HepG2 (cell line): ENCODE results near the gene PSMC1. TPM values are rescaled to one million over a fixed set of nuclear protein-coding genes. Genes with fewer than 3 reads are reported as not detected.

Experiments used
- ATAC-seq: fragments of 200-7000 bp; cut with Tn5 transposase; 3 replicates; pipeline ENCODE4 v1.9.1; 2020; ENCODE audit warnings: mild to moderate bottlenecking, moderate library complexity
- BruUV-seq: library from RNA; stranded (reverse); fragments of 400-500 nt; replicated peaks from 2 replicates; lab custom pipeline; 2021; lab: Mats Ljungman, UMichigan
- CTCF ChIA-PET: fragments of 300-600 bp; formaldehyde crosslinking; extraction: SDS; loops from one replicate; lab custom pipeline; 2021; ENCODE audit warnings: low total read pairs, inconsistent platforms, low intra/inter-chr PET ratio; lab: Yijun Ruan, JAX
- POLR2A ChIA-PET: fragments of 350-600 bp; sonication (Branson Sonifier 250); formaldehyde crosslinking; loops from one replicate; lab custom pipeline; 2020; ENCODE audit warnings: antibody characterized with exemption, inconsistent platforms; lab: Yijun Ruan, JAX
- DNase-seq: peaks from one replicate; pipeline ENCODE4 v3.0.0-alpha.2; 2015; ENCODE audit warnings: low spot score
- FAIRE-seq: peaks from 3 replicates; lab custom pipeline; 2011; peaks lifted over from hg19 to GRCh38; lab: Jason Lieb, UNC
- H2AFZ ChIP-seq: one replicate; pipeline ENCODE4 v1.6.1; 2011; ENCODE audit warnings: low read length, inconsistent platforms
- H3K27ac ChIP-seq: fragments of 300-600 bp; 3 replicates; pipeline ENCODE4 v1.8.0; 2011; ENCODE audit warnings: mixed run types, mild to moderate bottlenecking, mixed read lengths, low read length, inconsistent platforms; ENCODE audit not compliant: insufficient read depth; ENCODE audit errors: extremely low read length
- H3K27me3 ChIP-seq, 2 experiments: fragments of 200-600 bp in 1 of 2; 2 replicates in 1 of 2; 3 replicates in 1 of 2; pipeline versions ENCODE4 v1.6.0 to v1.8.0; 2011; ENCODE audit warnings: low read length in 2 of 2, mild to moderate bottlenecking in 2 of 2, moderate library complexity in 2 of 2, inconsistent platforms in 1 of 2; ENCODE audit not compliant: insufficient read depth in 2 of 2, control insufficient read depth in 1 of 2
- H3K36me3 ChIP-seq, 2 experiments: fragments of 200-600 bp in 1 of 2; replicated peaks in 1 of 2; 2 replicates in 1 of 2; 3 replicates in 1 of 2; pipeline versions ENCODE4 v1.5.1 to v1.8.0; 2011; ENCODE audit warnings: low read length in 2 of 2, inconsistent platforms in 1 of 2; ENCODE audit not compliant: insufficient read depth in 2 of 2, control insufficient read depth in 1 of 2
- H3K4me1 ChIP-seq: 2 replicates; pipeline ENCODE4 v1.5.1; 2012; ENCODE audit warnings: low read length, inconsistent platforms; ENCODE audit not compliant: insufficient read depth
- H3K4me2 ChIP-seq: 2 replicates; pipeline ENCODE4 v1.6.0; 2011; ENCODE audit warnings: low read depth, low read length, inconsistent platforms
- H3K4me3 ChIP-seq, 3 experiments: fragments of 200-600 bp in 1 of 3; sonication (generic), shearing (Covaris generic) in 1 of 3; replicated peaks in 1 of 3; 2 replicates each; pipeline ENCODE4 v1.5.1; 2011 to 2016; ENCODE audit warnings: low read length in 3 of 3, inconsistent platforms in 2 of 3, low read depth in 2 of 3, mild to moderate bottlenecking in 2 of 3, control low read depth in 1 of 3, mixed read lengths in 1 of 3; ENCODE audit not compliant: insufficient read depth in 1 of 3
- H3K79me2 ChIP-seq: one replicate; pipeline ENCODE4 v1.6.1; 2011; ENCODE audit warnings: low read length, inconsistent platforms; ENCODE audit not compliant: insufficient read depth
- H3K9ac ChIP-seq: 2 replicates; pipeline ENCODE4 v1.6.0; 2011; ENCODE audit warnings: mild to moderate bottlenecking, low read depth, low read length, inconsistent platforms; ENCODE audit not compliant: insufficient read depth
- H3K9me3 ChIP-seq: 2 replicates; pipeline ENCODE4 v1.5.1; 2012; ENCODE audit warnings: mild to moderate bottlenecking, low read length
- H4K20me1 ChIP-seq: 2 replicates; pipeline ENCODE4 v1.6.0; 2011; ENCODE audit warnings: inconsistent platforms, mild to moderate bottlenecking, low read length, moderate library complexity; ENCODE audit not compliant: insufficient read depth
- AFF4 ChIP-seq: sonication (generic); formaldehyde crosslinking; IDR thresholded peaks from 2 replicates; pipeline ENCODE4 v1.4.0; 2020; ENCODE audit warnings: missing genetic modification reagents
- GATAD1 ChIP-seq: IDR thresholded peaks from 2 replicates; pipeline ENCODE4 v1.6.1; 2016; ENCODE audit warnings: missing genetic modification reagents, missing compliant biosample characterization
- ISL2 ChIP-seq: sonication (generic); formaldehyde crosslinking; IDR thresholded peaks from 2 replicates; pipeline ENCODE4 v1.5.0; 2020; ENCODE audit warnings: missing genetic modification reagents
- KAT2B ChIP-seq: fragments of 150-350 bp; IDR thresholded peaks from 2 replicates; pipeline ENCODE4 v1.6.1; 2014; ENCODE audit warnings: low read depth, low read length, borderline replicate concordance
- KLF13 ChIP-seq: sonication (generic); formaldehyde crosslinking; IDR thresholded peaks from 2 replicates; pipeline ENCODE4 v1.4.0; 2020; ENCODE audit warnings: mild to moderate bottlenecking, missing genetic modification reagents
- NFKBIZ ChIP-seq: IDR thresholded peaks from 2 replicates; pipeline ENCODE4 v1.6.1; 2018; ENCODE audit warnings: missing genetic modification reagents, missing compliant biosample characterization
- POGZ ChIP-seq: sonication (generic); formaldehyde crosslinking; IDR thresholded peaks from 2 replicates; pipeline ENCODE4 v1.4.0; 2020; ENCODE audit warnings: mild to moderate bottlenecking, missing genetic modification reagents
- SAFB2 ChIP-seq: sonication (generic); formaldehyde crosslinking; IDR thresholded peaks from 2 replicates; pipeline ENCODE4 v1.5.1; 2020; ENCODE audit warnings: missing genetic modification reagents, low read depth, mild to moderate bottlenecking, borderline replicate concordance
- TOE1 ChIP-seq: sonication (generic); formaldehyde crosslinking; IDR thresholded peaks from 2 replicates; pipeline ENCODE4 v1.4.0; 2020; ENCODE audit warnings: mild to moderate bottlenecking, missing genetic modification reagents
- YEATS4 ChIP-seq: sonication (generic); formaldehyde crosslinking; IDR thresholded peaks from 2 replicates; pipeline ENCODE4 v1.4.0; 2020; ENCODE audit warnings: missing genetic modification reagents, borderline replicate concordance
- ZFP90 ChIP-seq: sonication (generic); formaldehyde crosslinking; IDR thresholded peaks from 2 replicates; pipeline ENCODE4 v1.8.0; 2022; ENCODE audit warnings: missing genetic modification reagents, mild to moderate bottlenecking, inconsistent platforms, borderline replicate concordance
- ZNF235 ChIP-seq: sonication (generic); formaldehyde crosslinking; IDR thresholded peaks from 2 replicates; pipeline ENCODE4 v1.8.1; 2023; ENCODE audit warnings: mild to moderate bottlenecking, missing genetic modification reagents, borderline replicate concordance
- ZNF552 ChIP-seq: sonication (generic); formaldehyde crosslinking; IDR thresholded peaks from 2 replicates; pipeline ENCODE4 v1.9.0; 2022; ENCODE audit warnings: missing genetic modification reagents, mild to moderate bottlenecking, borderline replicate concordance
- ZNF576 ChIP-seq: sonication (generic); formaldehyde crosslinking; IDR thresholded peaks from 2 replicates; pipeline ENCODE4 v1.4.0; 2020; ENCODE audit warnings: mild to moderate bottlenecking, missing genetic modification reagents
- ZNF839 ChIP-seq: sonication (generic); formaldehyde crosslinking; IDR thresholded peaks from 2 replicates; pipeline ENCODE4 v1.4.0; 2020; ENCODE audit warnings: missing genetic modification reagents, mild to moderate bottlenecking, borderline replicate concordance
- WGBS: methylation state at CpG from one replicate; pipeline ENCODE4 v1.1.6; 2017; ENCODE audit warnings: low lambda C conversion rate; 5-methylcytosine and 5-hydroxymethylcytosine counted together
- in situ Hi-C: cut with HindIII; loops from 2 replicates; pipeline ENCODE4 v1.10.0; 2017; ENCODE audit warnings: low pct_unique_long_range_greater_than_20kb; ENCODE audit not compliant: extremely low pct_ligation_motif_present
- intact Hi-C: fragments of 100-400 bp; cut with micrococcal nuclease; formaldehyde crosslinking; loops from one replicate; pipeline ENCODE4 v1.10.0; 2022; ENCODE audit not compliant: unreplicated experiment
- polyA plus RNA-seq, 8 experiments: library from polyadenylated mRNA; depleted of rRNA in 3 of 8; stranded (reverse) in 7 of 8; unstranded in 1 of 8; fragments of >200 nt; fragmentation: Illumina TruSeq in 4 of 8; extraction: Trizol in 4 of 8; gene quantifications; 2 replicates each; pipeline versions ENCODE4 v1.2.1 to v1.2.3, GENCODE V29; 2011 to 2016; ENCODE audit warnings: low read depth in 4 of 8, missing spikeins in 1 of 8, mixed read lengths in 1 of 8; ENCODE audit not compliant: insufficient read depth in 1 of 8
- total RNA-seq, 5 experiments: library from RNA; depleted of rRNA; stranded (reverse); fragments of >200 nt; fragmentation: Illumina TruSeq; extraction: Trizol; gene quantifications; 2 replicates each; pipeline ENCODE4 v1.2.3, GENCODE V29; 2016; ENCODE audit warnings: low read depth in 1 of 5
- TF ChIP-seq, protein P1 (sequence below): sonication (generic); formaldehyde crosslinking; IDR thresholded peaks from 2 replicates; pipeline ENCODE4 v1.8.1; 2023; ENCODE audit warnings: missing genetic modification reagents, inconsistent platforms, borderline replicate concordance
- TF ChIP-seq, protein P2 (sequence below): sonication (generic); formaldehyde crosslinking; IDR thresholded peaks from 2 replicates; pipeline ENCODE4 v1.8.1; 2023; ENCODE audit warnings: mild to moderate bottlenecking, moderate library complexity, missing genetic modification reagents

PSMC1 gene
- total and polyA plus RNA-seq, 2 of the 13 experiments (the other 11 are each of a cell fraction or from before 2014, with no cell fraction given): 48.6 to 167 TPM

GRCh38 chr14:90290337-90291011 is 34.1 kb downstream of the PSMC1 start:
- Histone ChIP-seq H3K27ac (no peak overlapping the region), H3K79me2 (no peaks in the 10 kb centered on the region), H3K4me3 (no peak overlapping the region), H3K9ac (no peak overlapping the region), H3K36me3 (peaks cover 9 to 68% of the 10 kb centered on the region in 2 experiments), H3K4me1 (no peaks in the 10 kb centered on the region; the same call in 1 of the 2 replicates), H4K20me1 (no peaks in the 10 kb centered on the region), H3K27me3 (no peaks in the 10 kb centered on the region), H3K4me2 (no peak overlapping the region), H3K9me3 (no peaks in the 10 kb centered on the region), H2AFZ (no peak overlapping the region)
- ChIA-PET CTCF (no interaction called here), POLR2A (interaction anchor here (0.6 kb wide), 1 partner anchor 84 kb away, joined by 3 read pairs; no protein-coding TSS in a partner anchor)
- in situ Hi-C loops (no loop called here), intact Hi-C loops (no loop called here)
- BruUV-seq: no TSS peak
- FAIRE-seq: no peak
- 97% methylated on average over 6 of the region's 6 CpGs for WGBS
- DNase-seq: no peak
- no peak for ATAC-seq
- TF ChIP-seq NFKBIZ: no peak
- no peak for TF ChIP-seq ZNF552 (CRISPR knock-in tag)
- no peak for TF ChIP-seq TOE1 (CRISPR knock-in tag)
- no peak for TF ChIP-seq KAT2B
- TF ChIP-seq ISL2 (CRISPR knock-in tag): no peak
- TF ChIP-seq ZNF839 (CRISPR knock-in tag): no peak
- TF ChIP-seq AFF4 (CRISPR knock-in tag): no peak
- no peak for TF ChIP-seq YEATS4 (CRISPR knock-in tag)
- TF ChIP-seq SAFB2: no peak
- TF ChIP-seq ZNF576 (CRISPR knock-in tag): no peak
- TF ChIP-seq ZFP90: no peak
- TF ChIP-seq GATAD1 (CRISPR knock-in tag): no peak
- TF ChIP-seq, protein P1, sequence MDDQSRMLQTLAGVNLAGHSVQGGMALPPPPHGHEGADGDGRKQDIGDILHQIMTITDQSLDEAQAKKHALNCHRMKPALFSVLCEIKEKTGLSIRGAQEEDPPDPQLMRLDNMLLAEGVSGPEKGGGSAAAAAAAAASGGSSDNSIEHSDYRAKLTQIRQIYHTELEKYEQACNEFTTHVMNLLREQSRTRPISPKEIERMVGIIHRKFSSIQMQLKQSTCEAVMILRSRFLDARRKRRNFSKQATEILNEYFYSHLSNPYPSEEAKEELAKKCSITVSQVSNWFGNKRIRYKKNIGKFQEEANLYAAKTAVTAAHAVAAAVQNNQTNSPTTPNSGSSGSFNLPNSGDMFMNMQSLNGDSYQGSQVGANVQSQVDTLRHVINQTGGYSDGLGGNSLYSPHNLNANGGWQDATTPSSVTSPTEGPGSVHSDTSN (CRISPR knock-in tag): no peak
- TF ChIP-seq POGZ (CRISPR knock-in tag): no peak
- no peak for TF ChIP-seq ZNF235 (CRISPR knock-in tag)
- TF ChIP-seq KLF13 (CRISPR knock-in tag): no peak
- TF ChIP-seq, protein P2, sequence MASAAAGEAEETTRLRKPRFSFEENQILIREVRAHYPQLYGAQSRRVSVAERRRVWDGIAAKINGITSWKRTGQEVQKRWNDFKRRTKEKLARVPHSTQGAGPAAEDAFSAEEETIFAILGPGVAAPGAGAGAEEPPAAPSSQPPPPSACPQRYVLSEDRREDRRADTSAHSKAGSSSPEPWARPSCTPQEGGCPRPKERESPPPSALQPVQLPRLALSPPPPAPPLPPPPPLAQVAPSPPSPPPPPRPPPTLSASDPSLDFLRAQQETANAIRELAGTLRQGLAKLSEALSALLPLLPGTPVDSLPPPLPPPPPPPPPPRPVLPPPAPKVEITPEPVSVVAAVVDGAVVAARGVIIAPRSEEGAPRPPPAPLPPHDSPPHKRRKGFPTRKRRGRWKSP (CRISPR knock-in tag): no peak
